K562 treated with DMSO at 1 percent for 48 hours (cell line): Measurements from ENCODE around the gene ZMYND12. TPM values are rescaled to one million over a fixed set of nuclear protein-coding genes. Genes with fewer than 3 reads are reported as not detected.

Experiments used
- total RNA-seq: library from RNA; unstranded; fragments of 300-600 nt; gene quantifications from 2 replicates; pipeline ENCODE4 v1.2.3, GENCODE V29; 2022; ENCODE audit warnings: low replicate concordance; ENCODE audit errors: extremely low read depth

Gene ZMYND12, protein sequence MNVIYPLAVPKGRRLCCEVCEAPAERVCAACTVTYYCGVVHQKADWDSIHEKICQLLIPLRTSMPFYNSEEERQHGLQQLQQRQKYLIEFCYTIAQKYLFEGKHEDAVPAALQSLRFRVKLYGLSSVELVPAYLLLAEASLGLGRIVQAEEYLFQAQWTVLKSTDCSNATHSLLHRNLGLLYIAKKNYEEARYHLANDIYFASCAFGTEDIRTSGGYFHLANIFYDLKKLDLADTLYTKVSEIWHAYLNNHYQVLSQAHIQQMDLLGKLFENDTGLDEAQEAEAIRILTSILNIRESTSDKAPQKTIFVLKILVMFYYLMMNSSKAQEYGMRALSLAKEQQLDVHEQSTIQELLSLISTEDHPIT
- total RNA-seq: not detected in 2 replicates

DNA sequence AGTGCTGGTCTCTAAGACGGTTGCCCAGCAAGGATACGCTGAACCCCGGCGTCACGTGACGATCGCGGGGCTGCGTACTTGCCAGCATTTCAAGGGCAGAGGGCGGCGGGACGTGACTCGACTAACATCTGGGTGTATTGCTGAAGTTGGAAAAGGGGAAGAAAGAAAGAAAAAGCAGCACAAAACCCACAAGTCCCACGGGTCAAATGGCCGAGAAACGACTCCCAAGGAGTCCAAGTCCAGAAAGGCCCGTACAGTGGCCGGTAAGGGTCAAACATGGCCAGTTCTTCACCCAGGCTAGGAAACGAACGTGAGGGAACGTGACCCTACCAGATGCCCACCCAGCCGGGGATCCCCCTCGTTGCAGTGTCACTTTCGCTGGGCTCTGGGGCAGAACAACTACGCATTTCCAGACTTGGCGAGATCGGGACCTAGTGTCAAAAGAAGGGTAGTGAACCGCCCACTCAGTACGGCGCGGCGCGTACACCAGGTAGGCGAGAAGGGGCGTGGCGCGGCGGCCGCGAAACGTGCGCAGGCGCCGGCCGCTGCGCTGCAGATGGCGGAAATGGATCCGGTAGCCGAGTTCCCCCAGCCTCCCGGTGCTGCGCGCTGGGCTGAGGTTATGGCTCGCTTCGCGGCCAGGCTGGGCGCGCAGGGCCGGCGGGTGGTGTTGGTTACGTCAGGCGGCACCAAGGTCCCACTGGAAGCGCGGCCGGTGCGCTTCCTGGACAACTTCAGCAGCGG, at the start of gene ZMYND12, which contains the start of gene PPCS:
TSS of gene ZMYND12 (minus strand) at position 13 of the 744 bp plus-strand sequence. CDS start 25 bp downstream, outside the sequence.
TSS of gene PPCS (plus strand) at position 534 of the 744 bp plus-strand sequence. CDS start at position 557, 23 bp downstream.

DNA sequence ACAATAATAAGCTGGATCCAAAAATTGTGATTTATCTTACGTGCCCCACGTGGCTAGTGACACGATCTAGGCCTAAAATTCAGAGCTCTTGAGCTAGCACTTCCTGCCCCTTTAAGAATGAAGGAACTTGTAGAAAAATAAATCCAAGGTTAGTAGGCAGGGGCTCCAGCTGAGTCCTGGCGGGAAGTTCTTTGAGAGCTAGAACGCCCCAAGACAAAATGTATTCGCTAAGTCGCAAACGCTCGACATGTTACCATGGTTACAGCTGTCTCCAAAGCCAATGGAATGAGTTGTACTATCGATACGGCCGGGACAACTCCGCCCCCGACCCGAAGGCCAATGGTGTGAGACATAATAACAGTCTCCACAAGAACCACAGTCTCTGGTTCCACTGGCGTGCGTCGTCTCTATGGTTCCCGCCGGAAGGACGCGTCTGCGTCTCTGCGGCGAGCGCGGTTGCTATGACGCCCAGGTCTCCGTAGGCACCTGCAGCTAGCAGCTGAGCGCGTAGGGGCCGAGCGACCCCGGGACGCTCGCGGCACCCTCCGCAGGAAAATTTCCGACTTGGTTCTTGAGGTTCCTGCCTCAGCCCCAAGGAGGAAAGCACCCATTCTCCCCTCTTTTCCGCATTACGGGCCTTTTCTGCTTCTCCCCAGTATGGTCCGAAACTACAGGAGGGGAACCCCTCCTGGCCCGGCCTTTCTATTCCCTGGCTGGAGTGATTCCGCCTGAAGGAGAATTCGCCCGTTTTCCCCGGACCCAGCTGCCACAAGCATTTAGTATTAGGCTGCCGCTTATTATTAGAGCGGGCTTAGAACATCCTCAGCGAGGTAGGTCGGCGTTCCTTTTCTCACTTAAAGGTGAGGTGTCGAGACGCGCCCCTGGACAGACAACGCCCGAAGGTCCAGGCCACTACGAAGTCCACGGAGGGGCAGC, 7.3 kb upstream of the ZMYND12 start, which contains the start of gene CCDC30:
TSS of gene CCDC30 (plus strand) at position 459 of the 936 bp plus-strand sequence. CDS start 17,266 bp downstream, outside the sequence.

DNA sequence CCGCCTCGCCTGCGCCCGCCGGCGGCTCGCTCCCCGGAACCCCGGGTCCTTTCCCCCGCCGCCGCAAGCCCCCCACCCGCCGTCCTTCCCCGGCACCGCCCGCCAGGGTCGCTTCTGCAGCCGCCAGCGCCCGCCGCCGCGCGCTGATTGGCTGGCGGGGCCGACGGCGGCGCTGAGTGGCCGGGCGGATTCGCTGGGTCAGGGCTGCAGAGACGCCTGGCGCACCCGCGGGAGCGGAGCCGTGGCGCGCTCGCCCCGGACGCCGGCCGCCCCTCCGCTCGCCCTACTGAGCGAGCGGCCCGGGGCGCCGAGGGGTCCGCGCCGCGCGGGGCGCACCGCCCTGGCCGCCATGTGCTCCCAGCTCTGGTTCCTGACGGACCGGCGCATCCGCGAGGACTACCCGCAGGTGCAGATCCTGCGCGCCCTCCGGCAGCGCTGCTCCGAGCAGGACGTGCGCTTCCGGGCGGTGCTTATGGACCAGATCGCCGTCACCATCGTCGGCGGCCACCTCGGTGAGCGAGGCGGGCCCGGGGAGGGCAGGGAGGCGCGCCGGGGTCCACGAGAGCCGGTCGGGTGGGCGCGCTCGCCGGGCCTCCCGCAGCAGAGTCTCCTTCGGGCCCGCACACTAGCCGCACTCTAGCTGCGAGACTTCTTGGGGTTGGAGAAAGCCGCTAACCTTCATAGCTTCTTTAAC, 75.1 kb downstream of the ZMYND12 start, which contains the start of gene RIMKLA:
TSS of gene RIMKLA (plus strand) at position 207 of the 694 bp plus-strand sequence. CDS start at position 350, 143 bp downstream.

Other genes with a start within 250 kb of the ZMYND12 start
- gene FOXJ3, start 120.8 kb downstream of the ZMYND12 start, total RNA-seq: not detected in 2 replicates
- gene RIMKLA, start 75.2 kb downstream of the ZMYND12 start, total RNA-seq: not detected in 2 replicates
- not detected in 2 replicates for gene PPCS, start 521 bp upstream of the ZMYND12 start, total RNA-seq
- not detected in 2 replicates for gene CCDC30, start 7.3 kb upstream of the ZMYND12 start, total RNA-seq
- not detected in 2 replicates for gene PPIH, start 202.4 kb upstream of the ZMYND12 start, total RNA-seq
- gene YBX1, start 226.4 kb upstream of the ZMYND12 start, total RNA-seq: 639 and 731 TPM in 2 replicates